HEK293T (cell line): ENCODE results near the gene PFKM.

Experiments used
- ARNT ChIP-seq: fragments of 450-650 bp; IDR thresholded peaks from 2 replicates; pipeline ENCODE4 v1.6.1; 2017; ENCODE audit warnings: mild to moderate bottlenecking
- BHLHE40 ChIP-seq: fragments of 450-650 bp; IDR thresholded peaks from 2 replicates; pipeline ENCODE4 v1.6.1; 2016; ENCODE audit warnings: mild to moderate bottlenecking, moderate library complexity, borderline replicate concordance
- ELF4 ChIP-seq: fragments of 450-650 bp; IDR thresholded peaks from 2 replicates; pipeline ENCODE4 v1.6.1; 2017; ENCODE audit warnings: antibody characterized with exemption
- FOXK2 ChIP-seq: fragments of 450-650 bp; IDR thresholded peaks from 2 replicates; pipeline ENCODE4 v1.6.1; 2016; ENCODE audit warnings: mild to moderate bottlenecking
- HDGF ChIP-seq: fragments of 450-650 bp; IDR thresholded peaks from 2 replicates; pipeline ENCODE4 v1.6.1; 2017; ENCODE audit warnings: antibody characterized with exemption, borderline replicate concordance
- NFRKB ChIP-seq: fragments of 450-650 bp; IDR thresholded peaks from 2 replicates; pipeline ENCODE4 v1.6.1; 2016; ENCODE audit warnings: mild to moderate bottlenecking, moderate library complexity
- SP1 ChIP-seq: fragments of 450-650 bp; IDR thresholded peaks from 2 replicates; pipeline ENCODE4 v1.6.1; 2017
- TF ChIP-seq, protein P1 (sequence below): fragments of 450-650 bp; IDR thresholded peaks from 2 replicates; pipeline ENCODE4 v1.6.1; 2016

DNA sequence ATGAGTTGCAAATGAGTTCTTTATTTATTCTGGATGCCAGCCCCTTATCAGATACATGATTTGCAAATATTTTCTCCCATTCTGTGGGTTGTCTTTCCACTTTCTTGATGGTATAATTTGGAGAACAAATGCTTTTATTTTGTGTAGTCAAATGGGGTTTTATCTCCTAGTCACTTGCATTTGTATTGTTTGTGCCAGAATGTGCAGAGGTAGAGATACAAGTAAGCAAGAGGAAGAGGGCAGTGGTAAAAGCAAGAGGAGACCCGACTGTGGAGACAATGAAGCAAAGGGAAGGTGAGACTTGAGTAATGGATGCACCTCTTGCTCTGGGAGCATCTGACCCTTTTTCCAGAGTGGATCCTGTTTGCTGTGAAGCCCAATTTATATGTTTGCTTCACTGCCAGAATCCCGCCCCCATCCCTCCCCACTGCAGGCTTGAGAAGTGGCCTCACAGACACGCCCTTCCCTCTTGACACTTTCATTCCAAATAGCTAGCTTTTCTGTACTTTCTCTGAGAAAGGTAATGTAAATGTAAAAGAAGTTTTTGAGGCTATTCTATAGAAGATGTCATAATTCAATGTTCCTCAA lies 786 bp upstream of the PFKM start:
- no peak for TF ChIP-seq HDGF
- no peak for TF ChIP-seq FOXK2
- no peak for TF ChIP-seq NFRKB
- TF ChIP-seq ELF4: no peak
- TF ChIP-seq SP1: no peak
- TF ChIP-seq BHLHE40: no peak
- no peak for TF ChIP-seq ARNT
- TF ChIP-seq, protein P1, sequence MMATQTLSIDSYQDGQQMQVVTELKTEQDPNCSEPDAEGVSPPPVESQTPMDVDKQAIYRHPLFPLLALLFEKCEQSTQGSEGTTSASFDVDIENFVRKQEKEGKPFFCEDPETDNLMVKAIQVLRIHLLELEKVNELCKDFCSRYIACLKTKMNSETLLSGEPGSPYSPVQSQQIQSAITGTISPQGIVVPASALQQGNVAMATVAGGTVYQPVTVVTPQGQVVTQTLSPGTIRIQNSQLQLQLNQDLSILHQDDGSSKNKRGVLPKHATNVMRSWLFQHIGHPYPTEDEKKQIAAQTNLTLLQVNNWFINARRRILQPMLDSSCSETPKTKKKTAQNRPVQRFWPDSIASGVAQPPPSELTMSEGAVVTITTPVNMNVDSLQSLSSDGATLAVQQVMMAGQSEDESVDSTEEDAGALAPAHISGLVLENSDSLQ: no peak
